RWPE1 (cell line): ENCODE measurements around the gene TOMM22.

Experiments used
- CTCF ChIA-PET: fragments of 350-600 bp; sonication (Branson Sonifier 250); formaldehyde crosslinking; extraction: SDS; loops from one replicate; lab custom pipeline; 2021; lab: Yijun Ruan, JAX
- POLR2A ChIA-PET: fragments of 400-600 bp; formaldehyde crosslinking; extraction: SDS; loops from one replicate; lab custom pipeline; 2020; ENCODE audit warnings: antibody characterized with exemption; ENCODE audit not compliant: low non-redundant PET; lab: Yijun Ruan, JAX
- DNase-seq: peaks from one replicate; pipeline ENCODE4 v3.0.0; 2012; ENCODE audit warnings: low spot score
- H3K27ac ChIP-seq: fragments of 450-650 bp; 2 replicates; pipeline ENCODE4 v1.5.1; 2017
- CTCF ChIP-seq: fragments of 450-650 bp; conservative IDR thresholded peaks from 2 replicates; pipeline ENCODE4 v1.5.1; 2017; ENCODE audit warnings: low read depth, mild to moderate bottlenecking

TOMM22 gene

DNA sequence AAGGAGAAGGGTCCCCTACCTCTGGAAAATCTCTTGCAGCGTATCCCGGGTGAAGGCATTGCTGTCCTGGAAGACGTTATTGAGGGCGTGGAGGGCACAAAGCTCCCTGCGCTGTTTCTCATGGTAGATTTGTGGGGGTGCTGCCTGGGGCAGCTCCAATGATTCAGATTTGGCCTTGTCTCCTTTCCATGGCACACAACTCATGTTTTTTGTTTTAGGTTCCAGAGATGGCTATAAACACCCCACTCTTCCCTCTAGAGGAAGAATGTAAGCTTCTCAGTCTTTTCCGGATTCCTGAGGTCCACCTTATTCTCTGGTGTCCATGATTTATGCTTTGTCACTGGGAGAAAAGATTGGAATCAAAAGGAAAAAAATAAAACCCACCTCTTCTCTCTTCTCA is 18.0 kb downstream of the TOMM22 start:
- ChIA-PET POLR2A (interaction anchor here (0.6 to 0.9 kb wide), 2 partner anchors 18 to 47 kb away, joined by 4 read pairs; partner anchors contain the start of gene TOMM22), CTCF (interaction anchor here (0.9 to 2.0 kb wide), 2 partner anchors 18 to 34 kb away, joined by 3 to 7 read pairs; partner anchors contain the start of gene TOMM22)
- no peak for TF ChIP-seq CTCF
- peak overlapping the region; percentile 90 for H3K27ac ChIP-seq
- DNase-seq = no peak

DNA sequence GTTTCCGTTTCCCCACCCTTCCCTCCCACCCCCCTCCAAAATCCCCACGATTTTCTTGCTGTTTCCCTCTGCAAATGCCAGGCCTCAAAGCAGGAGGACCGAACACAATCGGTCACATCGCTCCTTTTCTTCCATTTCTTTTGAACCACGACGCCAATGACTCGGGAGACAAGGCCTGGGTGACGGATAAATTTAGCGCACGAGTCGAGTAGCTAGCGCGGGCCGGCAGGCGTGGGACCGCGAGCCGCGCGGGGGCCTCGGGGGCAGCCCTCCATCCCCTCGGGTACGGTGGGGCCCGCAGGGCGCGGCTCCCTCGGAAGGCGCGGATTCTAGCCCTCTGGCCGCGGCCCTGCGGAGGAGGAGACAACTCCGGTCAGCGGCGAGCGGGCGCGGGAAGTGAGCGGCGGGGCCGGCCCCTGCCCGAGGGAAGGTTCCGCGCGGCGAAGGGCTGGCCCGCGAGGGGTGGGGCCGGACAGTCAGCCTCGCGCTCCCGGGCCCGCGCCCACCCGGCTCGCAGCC is 18.6 kb downstream of the TOMM22 start:
- peak; percentile 41 for DNase-seq
- no peak for TF ChIP-seq CTCF
- ChIA-PET CTCF (interaction anchor here (2.0 kb wide), 1 partner anchor 19 kb away, joined by 7 read pairs; the partner anchor contains the start of gene TOMM22), POLR2A (no interaction called here)
- H3K27ac ChIP-seq = peak overlapping the region; percentile 90

DNA sequence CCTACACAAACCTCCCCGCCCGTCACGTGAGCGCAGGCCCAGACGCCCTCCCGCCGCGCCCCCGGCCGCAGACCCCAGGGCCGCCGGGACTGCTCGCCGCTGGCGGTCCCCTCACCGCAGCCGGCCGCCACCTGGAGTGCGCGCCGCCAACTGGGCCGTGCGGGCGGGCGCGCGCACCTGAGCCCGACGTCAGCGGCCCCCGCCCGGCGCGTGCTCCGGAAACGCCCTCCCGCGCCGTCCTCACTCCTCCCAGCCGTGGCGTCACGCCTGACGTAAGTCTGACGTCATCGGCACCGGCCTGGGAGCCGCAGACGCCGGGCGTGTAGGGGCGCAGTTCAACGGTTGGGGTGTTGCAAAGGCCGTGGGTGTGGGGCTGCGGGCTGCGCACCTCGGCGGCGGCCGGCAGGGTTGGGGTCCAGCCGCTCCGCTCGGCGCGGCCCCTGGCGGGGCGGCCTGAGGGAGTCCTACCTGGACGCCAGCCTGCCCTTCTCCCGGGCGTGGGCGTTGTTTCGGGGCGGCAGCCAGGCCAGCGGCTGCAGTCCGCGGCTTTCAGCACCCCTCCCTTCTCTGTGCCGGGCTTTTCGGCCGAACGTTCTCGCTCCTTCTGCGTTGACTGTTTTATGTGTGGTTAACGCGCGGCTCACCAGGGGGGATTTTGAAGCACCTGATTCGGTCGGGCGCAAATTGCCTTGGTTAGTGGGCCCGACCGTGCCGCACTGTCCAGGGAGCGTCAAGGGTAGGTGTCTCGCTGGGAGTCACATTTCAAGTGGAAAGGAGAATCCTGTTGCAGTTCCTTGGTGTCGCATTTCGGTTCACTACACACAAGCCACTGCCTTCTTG is 19.3 kb downstream of the TOMM22 start, which contains the start of gene JOSD1:
JOSD1 (minus strand) TSS at position 155 of the 840 bp plus-strand sequence. CDS start 956 bp downstream, outside the sequence.
- DNase-seq = peak; percentile 73
- POLR2A ChIA-PET = no interaction called here
- CTCF ChIA-PET = no interaction called here
- peak within 1 kb of the TSS; percentile 90 for H3K27ac ChIP-seq
- TF ChIP-seq CTCF = no peak

- no peak for DNase-seq
- CTCF ChIA-PET = no interaction called here
- no peak for TF ChIP-seq CTCF
- POLR2A ChIA-PET = no interaction called here
- H3K27ac ChIP-seq = peak overlapping the region; percentile 88
Observed at GRCh38 chr22:38704654-38705234, 23.0 kb downstream of the TOMM22 start.

DNA sequence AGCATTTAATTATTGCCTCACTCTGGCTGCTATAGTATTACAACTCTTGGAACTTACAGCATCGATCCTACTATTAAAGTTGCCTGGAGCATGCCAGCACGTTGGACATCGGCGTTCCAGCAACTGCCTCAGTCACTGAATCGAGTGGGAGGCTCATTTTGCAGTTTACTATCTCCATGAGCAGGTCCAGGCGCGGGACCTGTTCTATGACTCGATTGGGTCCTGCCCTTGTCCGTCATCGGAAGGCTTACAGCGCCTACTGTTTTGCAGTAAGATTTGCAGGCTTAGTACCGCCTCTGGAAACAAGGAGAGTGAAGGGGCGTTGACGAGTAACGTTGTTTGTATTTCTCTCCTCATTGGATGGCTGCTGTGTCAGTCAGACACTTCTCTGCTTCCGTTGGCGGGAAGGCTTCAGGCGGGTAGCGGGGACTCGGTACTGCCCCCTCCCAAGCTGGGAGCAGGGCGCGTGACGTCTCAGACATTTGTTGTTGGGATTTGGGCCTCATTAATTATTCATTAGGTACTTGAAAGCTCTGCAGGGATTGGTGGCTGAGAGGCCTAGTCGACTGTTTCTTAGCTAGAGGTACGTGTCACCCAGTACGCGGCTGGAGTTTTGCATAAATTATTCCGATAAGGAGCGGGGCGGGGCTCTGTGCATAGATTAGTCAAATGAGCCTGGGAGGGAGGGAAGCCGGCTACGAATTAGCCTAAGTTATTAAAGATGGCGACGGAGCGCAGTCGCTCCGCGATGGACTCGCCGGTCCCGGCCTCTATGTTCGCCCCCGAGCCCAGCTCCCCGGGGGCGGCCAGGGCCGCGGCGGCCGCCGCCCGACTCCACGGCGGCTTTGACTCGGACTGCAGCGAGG is 23.7 kb downstream of the TOMM22 start, which contains the start of gene GTPBP1:
GTPBP1 (plus strand) TSS at position 710 of the 866 bp plus-strand sequence; CDS start at position 722, 12 bp downstream.
- ChIA-PET CTCF (interaction anchor here (0.8 kb wide), 1 partner anchor 653 kb away, joined by 3 read pairs; no protein-coding TSS in a partner anchor), POLR2A (interaction anchor here (0.6 kb wide), 2 partner anchors 52 to 336 kb away, joined by 3 to 8 read pairs; no protein-coding TSS in a partner anchor)
- H3K27ac ChIP-seq = peak within 1 kb of the TSS; percentile 88
- no peak for TF ChIP-seq CTCF
- DNase-seq = peak; percentile 97
